DND-41 (cell line): ENCODE data around the gene RBM10.

Experiments
- EZH2 ChIP-seq: IDR thresholded peaks from 3 replicates; pipeline ENCODE4 v1.6.1; 2012; ENCODE audit warnings: borderline replicate concordance, low read depth, mild to moderate bottlenecking, moderate library complexity, low read length, inconsistent platforms; ENCODE audit not compliant: severe bottlenecking
- TF ChIP-seq, protein P1 (sequence below): IDR thresholded peaks from 2 replicates; pipeline ENCODE4 v1.5.1; 2012; ENCODE audit warnings: borderline replicate concordance, low read length, moderate library complexity, mild to moderate bottlenecking; ENCODE audit not compliant: poor library complexity, severe bottlenecking; ENCODE audit errors: extremely low read depth

DNA sequence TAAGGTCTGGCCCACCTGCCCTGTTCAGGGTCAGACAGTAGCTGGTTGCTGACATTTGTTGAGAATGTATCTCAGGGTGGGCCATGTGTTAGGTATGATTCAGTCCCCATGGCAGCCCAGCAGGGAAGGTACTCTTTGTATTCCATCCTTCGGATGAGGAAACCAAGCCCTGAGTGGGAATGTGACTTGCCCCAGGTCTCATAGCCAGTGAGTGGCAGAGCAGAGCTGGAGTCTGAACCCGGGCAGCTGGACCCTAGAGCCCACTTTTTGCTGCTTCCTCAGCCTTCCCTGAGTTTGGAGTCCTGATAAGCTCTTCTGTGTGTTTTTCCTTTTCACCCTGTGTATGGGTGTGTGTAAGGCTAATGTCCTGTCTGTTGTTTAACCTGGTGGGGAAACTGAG, 27.0 kb downstream of the RBM10 start:
- TF ChIP-seq, protein P1, sequence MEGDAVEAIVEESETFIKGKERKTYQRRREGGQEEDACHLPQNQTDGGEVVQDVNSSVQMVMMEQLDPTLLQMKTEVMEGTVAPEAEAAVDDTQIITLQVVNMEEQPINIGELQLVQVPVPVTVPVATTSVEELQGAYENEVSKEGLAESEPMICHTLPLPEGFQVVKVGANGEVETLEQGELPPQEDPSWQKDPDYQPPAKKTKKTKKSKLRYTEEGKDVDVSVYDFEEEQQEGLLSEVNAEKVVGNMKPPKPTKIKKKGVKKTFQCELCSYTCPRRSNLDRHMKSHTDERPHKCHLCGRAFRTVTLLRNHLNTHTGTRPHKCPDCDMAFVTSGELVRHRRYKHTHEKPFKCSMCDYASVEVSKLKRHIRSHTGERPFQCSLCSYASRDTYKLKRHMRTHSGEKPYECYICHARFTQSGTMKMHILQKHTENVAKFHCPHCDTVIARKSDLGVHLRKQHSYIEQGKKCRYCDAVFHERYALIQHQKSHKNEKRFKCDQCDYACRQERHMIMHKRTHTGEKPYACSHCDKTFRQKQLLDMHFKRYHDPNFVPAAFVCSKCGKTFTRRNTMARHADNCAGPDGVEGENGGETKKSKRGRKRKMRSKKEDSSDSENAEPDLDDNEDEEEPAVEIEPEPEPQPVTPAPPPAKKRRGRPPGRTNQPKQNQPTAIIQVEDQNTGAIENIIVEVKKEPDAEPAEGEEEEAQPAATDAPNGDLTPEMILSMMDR = no peak
- no peak for TF ChIP-seq EZH2
